Measurements from ENCODE around the gene EGFR.

Gene EGFR

GRCh38 chr7:55095672-55096071, 76.9 kb downstream of the EGFR start:
- H3K4me1 ChIP-seq (ENCODE audit: low read length) = peaks cover 7% of the 10 kb centered on the region
- no peak for TF ChIP-seq EZH2phosphoT487 (IDR thresholded peaks at IDR 0.05; ENCODE audit: low read depth)
- TF ChIP-seq CTCF (IDR thresholded peaks at IDR 0.05; ENCODE audit: low read depth, low read length) = no peak
- H3K9me3 ChIP-seq (ENCODE audit: insufficient read depth, low read length) = no peaks in the 10 kb centered on the region
- no peak overlapping the region for H2AFZ ChIP-seq (ENCODE audit: low read depth, low read length)
- no peak overlapping the region for H3K4me3 ChIP-seq (ENCODE audit: low read length)
- H3K27me3 ChIP-seq (ENCODE audit: low read depth, low read length) = peaks cover 55% of the 10 kb centered on the region
- H3K9ac ChIP-seq (ENCODE audit: low read length) = no peak overlapping the region
- H3K36me3 ChIP-seq (replicated peaks; ENCODE audit: low read depth, low read length) = no peaks in the 10 kb centered on the region
- H3K27ac ChIP-seq (ENCODE audit: low read length) = no peak overlapping the region
- no peak overlapping the region for H3K4me2 ChIP-seq (ENCODE audit: low read length)
- H4K20me1 ChIP-seq (ENCODE audit: insufficient read depth, low read length) = no peaks in the 10 kb centered on the region
- no peaks in the 10 kb centered on the region for H3K79me2 ChIP-seq (ENCODE audit: low read length)

- Histone ChIP-seq H3K4me1 (ENCODE audit: low read length) (peaks cover 7% of the 10 kb centered on the region), H3K27me3 (ENCODE audit: low read depth, low read length) (peaks cover 55% of the 10 kb centered on the region), H4K20me1 (ENCODE audit: insufficient read depth, low read length) (no peaks in the 10 kb centered on the region), H3K4me3 (ENCODE audit: low read length) (no peak overlapping the region), H3K9ac (ENCODE audit: low read length) (no peak overlapping the region), H3K4me2 (ENCODE audit: low read length) (no peak overlapping the region), H3K79me2 (ENCODE audit: low read length) (no peaks in the 10 kb centered on the region), H2AFZ (ENCODE audit: low read depth, low read length) (no peak overlapping the region), H3K27ac (ENCODE audit: low read length) (no peak overlapping the region), H3K36me3 (replicated peaks; ENCODE audit: low read depth, low read length) (no peaks in the 10 kb centered on the region), H3K9me3 (ENCODE audit: insufficient read depth, low read length) (no peaks in the 10 kb centered on the region)
- TF ChIP-seq EZH2phosphoT487 (IDR thresholded peaks at IDR 0.05; ENCODE audit: low read depth) (no peak), CTCF (IDR thresholded peaks at IDR 0.05; ENCODE audit: low read depth, low read length) (no peak)
These were observed 77.5 kb downstream of the EGFR start for GRCh38 chr7:55096323-55096722.

GRCh38 chr7:55097100-55097499, 78.3 kb downstream of the EGFR start:
- H3K27me3 ChIP-seq (ENCODE audit: low read depth, low read length) = peaks cover 62% of the 10 kb centered on the region
- H3K9me3 ChIP-seq (ENCODE audit: insufficient read depth, low read length) = no peaks in the 10 kb centered on the region
- TF ChIP-seq EZH2phosphoT487 (IDR thresholded peaks at IDR 0.05; ENCODE audit: low read depth) (no peak), CTCF (IDR thresholded peaks at IDR 0.05; ENCODE audit: low read depth, low read length) (no peak)
- no peak overlapping the region for H2AFZ ChIP-seq (ENCODE audit: low read depth, low read length)
- H3K9ac ChIP-seq (ENCODE audit: low read length) = no peak overlapping the region
- no peaks in the 10 kb centered on the region for H4K20me1 ChIP-seq (ENCODE audit: insufficient read depth, low read length)
- H3K79me2 ChIP-seq (ENCODE audit: low read length) = no peaks in the 10 kb centered on the region
- H3K36me3 ChIP-seq (replicated peaks; ENCODE audit: low read depth, low read length) = no peaks in the 10 kb centered on the region
- H3K4me1 ChIP-seq (ENCODE audit: low read length) = peaks cover 7% of the 10 kb centered on the region
- no peak overlapping the region for H3K4me3 ChIP-seq (ENCODE audit: low read length)
- no peak overlapping the region for H3K4me2 ChIP-seq (ENCODE audit: low read length)
- H3K27ac ChIP-seq (ENCODE audit: low read length) = no peak overlapping the region

- TF ChIP-seq EZH2phosphoT487 (IDR thresholded peaks at IDR 0.05; ENCODE audit: low read depth) (no peak), CTCF (IDR thresholded peaks at IDR 0.05; ENCODE audit: low read depth, low read length) (no peak)
These were observed 80.4 kb downstream of the EGFR start for GRCh38 chr7:55099066-55099820.

More at GRCh38 chr7:55099066-55099820, 80.4 kb downstream of the EGFR start:
- peaks cover 4% of the 10 kb centered on the region for H3K4me1 ChIP-seq (ENCODE audit: low read length)
- no peak overlapping the region for H3K4me2 ChIP-seq (ENCODE audit: low read length)
- no peak overlapping the region for H3K27ac ChIP-seq (ENCODE audit: low read length)
- no peaks in the 10 kb centered on the region for H4K20me1 ChIP-seq (ENCODE audit: insufficient read depth, low read length)
- no peaks in the 10 kb centered on the region for H3K79me2 ChIP-seq (ENCODE audit: low read length)
- H3K4me3 ChIP-seq (ENCODE audit: low read length) = no peak overlapping the region
- no peaks in the 10 kb centered on the region for H3K9me3 ChIP-seq (ENCODE audit: insufficient read depth, low read length)
- H2AFZ ChIP-seq (ENCODE audit: low read depth, low read length) = no peak overlapping the region
- H3K9ac ChIP-seq (ENCODE audit: low read length) = no peak overlapping the region
- H3K27me3 ChIP-seq (ENCODE audit: low read depth, low read length) = peaks cover 69% of the 10 kb centered on the region
- H3K36me3 ChIP-seq (replicated peaks; ENCODE audit: low read depth, low read length) = no peaks in the 10 kb centered on the region
